ENCODE measurements around the gene AGT.
"Not testable (repeated sequence)": the region's sequence is repeated elsewhere in the genome, so short reads cannot be mapped to it uniquely, and the experiment has no call there.

The AGT gene

DNA sequence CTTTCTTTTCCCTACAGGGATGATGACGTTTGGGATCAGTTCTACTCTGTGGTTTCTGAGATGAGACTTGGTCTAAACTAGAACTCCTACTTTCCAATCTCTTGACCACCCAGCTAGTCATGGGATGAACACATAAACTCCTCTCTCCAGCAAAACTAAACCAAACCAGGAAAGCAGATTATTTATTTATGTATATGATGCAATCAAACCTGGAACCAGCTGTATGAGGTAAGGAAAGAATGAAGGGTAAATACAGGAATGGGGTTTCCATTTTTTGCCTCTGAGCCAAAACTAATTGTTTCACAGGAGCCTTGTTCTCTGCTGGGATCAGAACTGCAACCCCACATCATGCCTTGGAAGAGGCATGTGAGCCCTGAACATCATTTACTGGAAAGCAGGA, 3.3 kb upstream of the AGT start:
- H3K4me3 ChIP-seq (ENCODE audit: low read depth in 1 of 2, low read length in 2 of 2) = no peak overlapping the region
- ATAC-seq (ENCODE audit: insufficient read depth, low read depth) (no peak), DNase-seq (no peak)
- no peak overlapping the region for H3K4me2 ChIP-seq (ENCODE audit: insufficient read depth, low read length)
- H3K9me3 ChIP-seq (ENCODE audit: insufficient read depth, low read length, severe bottlenecking) = peaks cover 6% of the 10 kb centered on the region
- no peak overlapping the region for H3K27ac ChIP-seq (ENCODE audit: low read length)
- no peaks in the 10 kb centered on the region for H3K27me3 ChIP-seq (ENCODE audit: insufficient read depth, low read length, poor library complexity)
- TF ChIP-seq, protein P1, sequence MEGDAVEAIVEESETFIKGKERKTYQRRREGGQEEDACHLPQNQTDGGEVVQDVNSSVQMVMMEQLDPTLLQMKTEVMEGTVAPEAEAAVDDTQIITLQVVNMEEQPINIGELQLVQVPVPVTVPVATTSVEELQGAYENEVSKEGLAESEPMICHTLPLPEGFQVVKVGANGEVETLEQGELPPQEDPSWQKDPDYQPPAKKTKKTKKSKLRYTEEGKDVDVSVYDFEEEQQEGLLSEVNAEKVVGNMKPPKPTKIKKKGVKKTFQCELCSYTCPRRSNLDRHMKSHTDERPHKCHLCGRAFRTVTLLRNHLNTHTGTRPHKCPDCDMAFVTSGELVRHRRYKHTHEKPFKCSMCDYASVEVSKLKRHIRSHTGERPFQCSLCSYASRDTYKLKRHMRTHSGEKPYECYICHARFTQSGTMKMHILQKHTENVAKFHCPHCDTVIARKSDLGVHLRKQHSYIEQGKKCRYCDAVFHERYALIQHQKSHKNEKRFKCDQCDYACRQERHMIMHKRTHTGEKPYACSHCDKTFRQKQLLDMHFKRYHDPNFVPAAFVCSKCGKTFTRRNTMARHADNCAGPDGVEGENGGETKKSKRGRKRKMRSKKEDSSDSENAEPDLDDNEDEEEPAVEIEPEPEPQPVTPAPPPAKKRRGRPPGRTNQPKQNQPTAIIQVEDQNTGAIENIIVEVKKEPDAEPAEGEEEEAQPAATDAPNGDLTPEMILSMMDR (IDR thresholded peaks at IDR 0.05; ENCODE audit: borderline replicate concordance, extremely low read depth, low read length, poor library complexity, severe bottlenecking) = no peak
- TF ChIP-seq EZH2 (IDR thresholded peaks at IDR 0.05; ENCODE audit: borderline replicate concordance, low read depth, low read length, severe bottlenecking) = no peak
- no peak overlapping the region for H3K9ac ChIP-seq (ENCODE audit: low read depth, low read length)
- H3K4me1 ChIP-seq (ENCODE audit: insufficient read depth, low read length) = no peaks in the 10 kb centered on the region
- no peaks in the 10 kb centered on the region for H4K20me1 ChIP-seq (ENCODE audit: insufficient read depth, low read length)
- H3K36me3 ChIP-seq (ENCODE audit: insufficient read depth, low read length) = no peaks in the 10 kb centered on the region
- no peaks in the 10 kb centered on the region for H3K79me2 ChIP-seq (ENCODE audit: insufficient read depth, low read length)
- H2AFZ ChIP-seq (ENCODE audit: low read depth, low read length) = no peak overlapping the region

DNA sequence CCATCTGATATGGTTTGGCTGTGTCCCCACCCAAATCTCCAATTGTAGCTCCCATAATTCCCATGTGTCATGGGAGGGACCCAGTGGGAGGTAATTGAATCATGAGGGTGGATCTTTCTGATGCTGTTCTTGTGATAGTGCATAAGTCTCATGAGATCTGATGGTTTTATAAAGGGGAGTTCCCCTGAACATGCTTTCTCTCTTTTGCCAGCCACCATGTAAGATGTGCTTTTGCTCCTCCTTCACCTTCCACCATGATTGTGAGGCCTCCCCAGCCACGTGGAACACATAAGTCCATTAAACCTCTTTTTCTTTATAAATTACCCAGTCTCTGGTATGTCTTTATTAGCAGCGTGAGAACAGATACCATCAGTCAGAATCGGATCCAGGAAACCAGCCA, 2.5 kb upstream of the AGT start:
- H3K79me2 ChIP-seq (ENCODE audit: insufficient read depth, low read length); H3K27me3 ChIP-seq (ENCODE audit: insufficient read depth, low read length, poor library complexity); ATAC-seq (ENCODE audit: insufficient read depth, low read depth); H3K9ac ChIP-seq (ENCODE audit: low read depth, low read length); H2AFZ ChIP-seq (ENCODE audit: low read depth, low read length); H3K36me3 ChIP-seq (ENCODE audit: insufficient read depth, low read length); H3K9me3 ChIP-seq (ENCODE audit: insufficient read depth, low read length, severe bottlenecking); H3K4me1 ChIP-seq (ENCODE audit: insufficient read depth, low read length); H3K4me2 ChIP-seq (ENCODE audit: insufficient read depth, low read length); H4K20me1 ChIP-seq (ENCODE audit: insufficient read depth, low read length); H3K27ac ChIP-seq (ENCODE audit: low read length); H3K4me3 ChIP-seq (ENCODE audit: low read depth in 1 of 2, low read length in 2 of 2); DNase-seq: not testable (repeated sequence)

DNA sequence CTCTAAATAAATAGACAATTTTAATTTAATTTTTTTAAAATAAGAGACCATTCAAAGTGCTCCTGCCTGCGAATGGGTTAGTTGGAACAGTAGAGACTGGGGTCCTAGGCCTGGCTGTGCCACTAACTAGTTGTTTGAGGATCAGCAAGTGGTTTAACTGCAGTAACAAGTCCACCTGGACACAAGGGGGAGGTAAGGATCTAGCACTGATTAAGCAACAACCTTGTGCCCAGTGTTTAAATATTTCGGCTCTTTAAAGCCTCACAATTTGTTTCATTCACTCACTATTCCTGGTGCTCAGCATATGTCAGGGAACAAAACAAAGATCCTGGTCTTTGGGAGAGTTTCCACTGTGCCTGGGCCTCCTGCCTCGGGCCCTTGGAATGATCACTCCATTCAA, 1.6 kb upstream of the AGT start:
- no peak for DNase-seq
- no peaks in the 10 kb centered on the region for H4K20me1 ChIP-seq (ENCODE audit: insufficient read depth, low read length)

DNA sequence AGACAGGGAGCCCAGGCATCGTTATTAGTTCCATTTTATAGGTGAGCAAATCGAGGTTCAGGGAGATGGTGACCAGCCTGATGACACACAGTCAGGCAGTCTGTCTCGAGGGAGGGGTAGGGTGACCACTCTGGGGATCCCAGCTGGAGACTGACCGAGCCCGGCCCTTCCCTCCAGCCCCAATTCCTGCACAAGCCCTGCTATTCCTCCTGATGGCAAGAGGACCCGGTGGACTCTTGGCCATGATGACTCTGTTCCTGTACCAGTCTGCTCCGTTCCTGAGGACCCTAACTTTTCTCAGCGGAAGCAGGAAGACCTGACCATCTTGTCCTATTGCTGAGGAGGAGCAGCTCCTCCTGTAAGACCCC, 391 bp downstream of the AGT start:
- H3K36me3 ChIP-seq (ENCODE audit: insufficient read depth, low read length) = no peaks in the 10 kb centered on the region
- no peak overlapping the region for H3K9ac ChIP-seq (ENCODE audit: low read depth, low read length)
- H3K27ac ChIP-seq (ENCODE audit: low read length) = no peak overlapping the region
- H4K20me1 ChIP-seq (ENCODE audit: insufficient read depth, low read length) = no peaks in the 10 kb centered on the region
- no peaks in the 10 kb centered on the region for H3K4me1 ChIP-seq (ENCODE audit: insufficient read depth, low read length)
- DNase-seq (no peak), ATAC-seq (ENCODE audit: insufficient read depth, low read depth) (no peak)
- H3K4me3 ChIP-seq (ENCODE audit: low read depth in 1 of 2, low read length in 2 of 2) = no peak overlapping the region
- H3K79me2 ChIP-seq (ENCODE audit: insufficient read depth, low read length) = no peaks in the 10 kb centered on the region
- H2AFZ ChIP-seq (ENCODE audit: low read depth, low read length) = no peak overlapping the region
- no peaks in the 10 kb centered on the region for H3K27me3 ChIP-seq (ENCODE audit: insufficient read depth, low read length, poor library complexity)
- H3K9me3 ChIP-seq (ENCODE audit: insufficient read depth, low read length, severe bottlenecking) = no peaks in the 10 kb centered on the region
- H3K4me2 ChIP-seq (ENCODE audit: insufficient read depth, low read length) = no peak overlapping the region
- TF ChIP-seq, protein P1 (IDR thresholded peaks at IDR 0.05; ENCODE audit: borderline replicate concordance, extremely low read depth, low read length, poor library complexity, severe bottlenecking) = no peak
- TF ChIP-seq EZH2 (IDR thresholded peaks at IDR 0.05; ENCODE audit: borderline replicate concordance, low read depth, low read length, severe bottlenecking) = no peak

More for the DNA sequence above, 1.6 kb upstream of the AGT start:
- Histone ChIP-seq H3K4me2 (ENCODE audit: insufficient read depth, low read length) (no peak overlapping the region), H3K4me1 (ENCODE audit: insufficient read depth, low read length) (no peaks in the 10 kb centered on the region), H3K36me3 (ENCODE audit: insufficient read depth, low read length) (no peaks in the 10 kb centered on the region), H3K27ac (ENCODE audit: low read length) (no peak overlapping the region), H3K27me3 (ENCODE audit: insufficient read depth, low read length, poor library complexity) (no peaks in the 10 kb centered on the region), H3K9me3 (ENCODE audit: insufficient read depth, low read length, severe bottlenecking) (no peaks in the 10 kb centered on the region), H3K79me2 (ENCODE audit: insufficient read depth, low read length) (no peaks in the 10 kb centered on the region), H3K4me3 (ENCODE audit: low read depth in 1 of 2, low read length in 2 of 2) (no peak overlapping the region), H3K9ac (ENCODE audit: low read depth, low read length) (no peak overlapping the region), H2AFZ (ENCODE audit: low read depth, low read length) (no peak overlapping the region)
- no peak for TF ChIP-seq EZH2 (IDR thresholded peaks at IDR 0.05; ENCODE audit: borderline replicate concordance, low read depth, low read length, severe bottlenecking)
- TF ChIP-seq, protein P1 (IDR thresholded peaks at IDR 0.05; ENCODE audit: borderline replicate concordance, extremely low read depth, low read length, poor library complexity, severe bottlenecking) = no peak
- no peak for ATAC-seq (ENCODE audit: insufficient read depth, low read depth)

All from DND-41 (cell line).